Neuron (in vitro differentiated cells): ENCODE results near the gene PTPRN2.

ENCODE experiments used
- H2AFZ ChIP-seq: one replicate; pipeline ENCODE4 v1.6.1; 2013; ENCODE audit warnings: low read depth, mild to moderate bottlenecking, inconsistent platforms, low read length, moderate library complexity
- H3K27me3 ChIP-seq: one replicate; pipeline ENCODE4 v1.6.1; 2013; ENCODE audit warnings: low read length; ENCODE audit not compliant: insufficient read depth
- H3K36me3 ChIP-seq: one replicate; pipeline ENCODE4 v1.6.1; 2013; ENCODE audit warnings: low read length; ENCODE audit not compliant: insufficient read depth
- H3K4me1 ChIP-seq: one replicate; pipeline ENCODE4 v1.6.1; 2013; ENCODE audit warnings: low read length; ENCODE audit not compliant: insufficient read depth
- H3K4me3 ChIP-seq: 2 replicates; pipeline ENCODE4 v1.5.1; 2013; ENCODE audit warnings: mild to moderate bottlenecking, low read length, moderate library complexity
- H3K9me3 ChIP-seq: one replicate; pipeline ENCODE4 v1.6.1; 2013; ENCODE audit warnings: low read length

The PTPRN2 gene

DNA sequence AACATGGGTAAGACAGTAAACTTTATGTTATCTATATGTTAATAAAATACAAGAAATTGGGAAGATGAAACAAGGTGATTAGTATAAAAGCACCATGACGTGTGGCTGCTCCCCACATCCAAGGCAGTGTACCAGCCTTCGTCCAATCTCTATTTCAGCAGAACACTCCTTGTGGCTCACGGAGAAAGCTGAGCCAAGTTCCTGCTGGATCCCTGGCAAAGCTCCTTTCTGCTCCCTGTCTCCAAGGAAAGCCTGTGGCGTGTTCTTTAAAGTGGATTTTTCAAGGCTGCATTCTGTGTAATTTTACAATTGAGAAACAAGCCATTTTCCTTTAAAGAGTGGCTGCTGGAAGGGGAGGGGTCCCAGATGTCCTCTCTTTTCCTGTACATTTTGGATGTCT is 467.3 kb downstream of the PTPRN2 start:
- peaks cover 5% of the 10 kb centered on the region for H3K9me3 ChIP-seq

DNA sequence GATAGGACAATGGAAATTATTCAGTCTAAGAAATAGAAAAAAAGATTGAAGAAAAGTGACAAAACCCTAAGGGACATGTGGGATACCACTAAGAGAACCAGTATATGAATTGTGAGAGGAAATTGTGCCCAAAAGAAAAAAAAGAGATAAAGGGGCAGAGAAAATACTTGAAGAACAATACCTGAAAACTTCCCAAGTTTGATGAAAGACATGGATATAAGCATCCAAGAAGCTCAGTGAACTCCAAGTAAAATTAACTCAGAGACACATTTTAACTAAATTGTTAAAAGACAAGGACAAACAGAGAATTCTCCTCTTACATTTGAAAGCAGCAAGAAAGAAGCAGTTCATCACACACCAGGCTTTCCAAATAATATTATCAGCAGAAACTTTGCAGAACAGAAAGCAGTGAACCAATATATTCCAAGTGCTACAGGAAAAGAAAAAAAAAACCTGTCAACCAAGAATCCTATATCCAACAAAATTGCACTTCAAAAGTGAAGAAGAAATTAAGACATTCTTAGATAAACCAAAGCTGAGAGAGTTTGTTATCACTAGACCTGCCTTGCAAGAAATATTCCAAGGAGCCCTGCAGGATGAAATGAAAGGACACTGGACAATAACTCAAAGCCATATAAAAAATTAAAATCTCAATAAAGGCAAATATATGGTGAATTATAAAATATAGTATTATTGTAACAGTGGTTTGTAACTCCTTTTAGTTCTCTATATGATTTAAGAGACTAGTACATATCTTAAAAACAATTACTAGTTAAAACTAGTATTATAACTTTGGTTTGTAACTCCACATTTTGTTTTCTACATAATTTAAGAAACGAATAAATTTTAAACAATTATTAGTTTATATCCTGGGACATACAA is 470.0 kb downstream of the PTPRN2 start:
- H3K4me1 ChIP-seq = no peaks in the 10 kb centered on the region
- H3K36me3 ChIP-seq = no peaks in the 10 kb centered on the region
- H3K9me3 ChIP-seq = peaks cover 2% of the 10 kb centered on the region
- H2AFZ ChIP-seq = no peak overlapping the region
- no peak overlapping the region for H3K4me3 ChIP-seq
- H3K27me3 ChIP-seq = no peaks in the 10 kb centered on the region

More for the DNA sequence above, 467.3 kb downstream of the PTPRN2 start:
- Histone ChIP-seq H3K27me3 (no peaks in the 10 kb centered on the region), H3K4me3 (no peak overlapping the region), H3K36me3 (no peaks in the 10 kb centered on the region), H3K4me1 (no peaks in the 10 kb centered on the region), H2AFZ (no peak overlapping the region)

DNA sequence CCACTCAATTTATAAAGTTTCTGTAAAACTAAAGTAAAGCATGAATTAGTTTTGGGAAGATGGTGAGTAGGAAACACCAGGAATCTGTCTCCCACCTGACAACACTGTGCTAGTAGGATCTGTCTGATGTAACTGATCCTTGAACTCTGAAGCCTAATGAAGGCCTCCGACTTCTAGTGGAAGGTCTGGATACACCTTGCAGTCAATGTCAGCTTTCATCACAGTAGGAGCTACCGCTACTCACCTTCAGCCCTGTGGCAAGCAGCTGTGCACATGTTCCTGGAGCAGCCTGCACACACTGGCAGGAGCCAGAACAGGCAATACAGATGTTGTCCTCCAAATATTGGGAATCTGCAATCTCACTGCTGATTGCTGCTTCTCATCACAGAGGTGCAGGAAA is 471.4 kb downstream of the PTPRN2 start:
- H3K27me3 ChIP-seq = no peaks in the 10 kb centered on the region
- no peaks in the 10 kb centered on the region for H3K4me1 ChIP-seq
- peaks cover 2% of the 10 kb centered on the region for H3K9me3 ChIP-seq
- no peaks in the 10 kb centered on the region for H3K36me3 ChIP-seq
- H3K4me3 ChIP-seq = no peak overlapping the region
- no peak overlapping the region for H2AFZ ChIP-seq

DNA sequence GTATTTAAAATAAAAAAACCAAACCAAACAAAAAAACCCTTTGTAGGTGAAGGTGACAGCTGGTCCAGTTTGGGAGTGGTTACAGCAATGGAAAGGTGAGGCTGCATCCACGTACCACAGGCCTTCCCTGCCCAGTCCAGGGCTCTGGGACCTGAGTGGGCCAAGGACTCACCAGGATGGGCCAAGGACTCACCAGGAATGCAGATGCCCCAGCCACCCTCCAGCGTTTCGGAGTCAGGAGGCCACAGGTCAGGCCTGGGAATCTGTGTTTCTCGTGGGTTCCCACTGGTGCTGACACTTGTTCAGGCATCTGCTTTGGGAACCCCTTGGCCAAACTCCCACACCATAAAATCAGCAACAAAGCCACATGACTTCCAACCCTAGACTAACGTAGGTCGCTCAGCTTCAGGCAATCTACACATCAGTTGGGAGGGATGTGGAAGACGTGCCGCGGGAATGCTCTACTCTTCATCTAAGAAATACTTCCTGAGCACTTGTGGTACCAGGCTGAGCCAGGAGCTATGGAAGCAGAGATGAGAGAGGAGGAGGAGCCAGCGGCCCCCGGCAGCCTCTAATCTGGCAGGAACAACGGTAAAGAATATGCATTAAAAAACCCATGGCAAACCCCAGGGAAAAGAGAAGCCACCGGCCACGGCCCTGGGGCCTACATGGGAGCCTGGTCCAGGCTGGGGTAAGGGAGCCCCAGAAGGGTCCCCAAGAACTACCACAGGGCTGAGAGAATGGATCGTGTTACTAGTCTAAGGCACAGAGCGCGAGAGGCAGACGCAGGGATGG is 473.4 kb downstream of the PTPRN2 start:
- Histone ChIP-seq H3K4me1 (no peaks in the 10 kb centered on the region), H2AFZ (no peak overlapping the region), H3K27me3 (no peaks in the 10 kb centered on the region), H3K36me3 (no peaks in the 10 kb centered on the region), H3K9me3 (peaks cover 2% of the 10 kb centered on the region), H3K4me3 (no peak overlapping the region)

DNA sequence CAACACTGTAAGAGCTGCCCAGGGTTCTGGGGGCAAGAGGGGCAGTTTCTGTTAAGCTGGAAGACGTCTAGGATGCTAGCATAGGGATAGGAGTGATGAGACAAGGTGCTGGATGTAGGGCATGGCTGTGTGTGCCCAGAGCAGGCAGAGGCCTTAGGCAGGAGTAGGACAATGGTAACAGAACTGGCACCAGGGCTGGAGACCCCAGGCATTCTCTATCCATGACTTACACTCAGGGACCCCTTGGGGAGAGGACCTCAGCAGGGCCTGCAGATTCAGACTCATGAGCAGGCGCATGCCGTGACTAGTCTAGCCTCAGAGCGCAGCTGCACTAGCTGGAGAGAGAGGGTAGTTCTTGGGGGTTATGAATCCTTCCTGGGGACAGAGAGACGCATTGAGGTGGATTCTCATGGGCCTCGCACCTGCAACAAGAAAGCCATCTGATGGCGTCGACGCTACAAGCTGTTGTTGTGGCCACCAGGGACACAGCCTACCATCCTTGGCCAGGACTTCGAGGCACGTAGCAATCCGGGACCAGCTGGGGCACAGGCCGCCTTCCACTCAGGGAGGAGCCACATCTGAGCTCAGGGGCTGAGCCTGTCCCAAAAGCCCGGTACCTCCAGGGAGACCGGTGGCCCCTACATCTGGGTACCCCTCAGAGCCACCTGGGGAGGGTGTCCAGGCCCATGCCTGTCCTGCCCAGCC is 474.1 kb downstream of the PTPRN2 start:
- Histone ChIP-seq H3K9me3 (peaks cover 2% of the 10 kb centered on the region), H2AFZ (no peak overlapping the region), H3K4me3 (no peak overlapping the region)

DNA sequence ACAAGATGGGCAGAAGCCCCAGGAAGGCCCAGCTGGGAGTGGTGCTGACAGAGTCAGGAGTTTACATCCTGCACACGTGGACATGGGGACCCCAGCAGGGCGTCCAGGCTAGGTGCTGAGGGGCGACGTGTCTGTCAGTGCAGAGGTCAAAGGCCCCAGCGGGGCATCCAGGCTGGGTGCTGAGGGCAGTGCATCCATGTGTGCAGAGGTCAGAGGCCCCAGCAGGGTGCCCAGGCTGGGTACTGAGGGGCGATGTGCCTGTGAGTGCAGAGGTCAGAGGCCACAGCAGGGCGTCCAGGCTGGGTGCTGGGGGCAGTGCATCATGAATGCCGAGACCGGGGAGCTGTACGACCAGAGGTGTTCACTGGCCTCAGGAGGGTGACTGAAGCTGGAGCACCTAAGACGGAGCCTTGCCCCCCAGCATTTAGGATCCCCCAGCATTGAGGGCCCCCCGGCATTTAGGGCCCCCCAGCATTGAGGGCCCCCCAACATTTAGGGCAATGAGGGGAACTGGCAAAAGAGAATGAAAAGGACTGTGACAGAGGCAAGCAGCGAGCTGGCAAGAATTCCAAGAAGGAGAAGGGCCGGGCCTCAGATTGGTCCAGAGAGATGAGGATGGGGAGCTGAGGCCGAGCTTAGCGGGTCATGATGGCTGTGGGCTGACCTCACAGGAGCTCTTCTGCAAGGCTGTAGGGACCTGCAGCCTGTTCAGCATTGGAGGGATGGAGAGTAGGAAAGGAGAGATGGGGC is 474.9 kb downstream of the PTPRN2 start:
- H3K9me3 ChIP-seq = peaks cover 2% of the 10 kb centered on the region
- no peaks in the 10 kb centered on the region for H3K36me3 ChIP-seq
- H2AFZ ChIP-seq = no peak overlapping the region
- H3K4me3 ChIP-seq = no peak overlapping the region
- H3K4me1 ChIP-seq = no peaks in the 10 kb centered on the region
- no peaks in the 10 kb centered on the region for H3K27me3 ChIP-seq

More for the DNA sequence above, 474.1 kb downstream of the PTPRN2 start:
- Histone ChIP-seq H3K27me3 (no peaks in the 10 kb centered on the region), H3K4me1 (no peaks in the 10 kb centered on the region), H3K36me3 (no peaks in the 10 kb centered on the region)

DNA sequence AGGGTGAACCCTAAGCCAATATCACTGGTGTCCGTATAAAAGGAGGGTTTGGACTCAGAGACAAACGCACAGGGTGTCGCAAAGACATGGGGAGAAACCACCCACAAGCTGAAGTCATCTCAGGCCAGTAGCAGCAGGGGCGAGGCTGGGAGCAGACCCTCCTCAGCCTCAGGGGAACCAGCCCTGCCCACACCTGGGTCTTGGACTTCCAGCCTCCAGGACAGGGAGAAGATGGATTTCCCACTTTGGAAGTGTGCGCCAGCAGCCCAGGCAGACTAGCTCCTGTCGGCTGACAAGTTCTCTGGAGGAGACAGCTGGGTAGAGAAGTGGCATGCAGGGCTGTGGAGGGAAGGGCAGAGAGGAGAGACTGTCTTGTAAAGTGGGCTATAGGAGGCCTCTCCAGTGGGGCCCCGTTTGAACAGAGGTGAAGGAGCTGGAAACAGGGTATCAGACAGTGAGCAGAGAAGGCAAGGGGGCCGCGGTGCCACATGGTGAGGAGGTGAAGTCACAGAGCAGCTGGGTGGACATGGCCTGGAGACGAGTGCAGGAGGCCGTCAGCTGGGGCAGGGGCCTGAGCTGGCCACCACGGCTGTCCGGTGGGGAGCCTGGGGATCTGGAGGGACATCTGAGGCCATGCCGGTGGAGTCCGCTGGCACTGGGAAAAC is 475.6 kb downstream of the PTPRN2 start:
- H3K4me1 ChIP-seq = no peaks in the 10 kb centered on the region
- H3K27me3 ChIP-seq = no peaks in the 10 kb centered on the region
- no peak overlapping the region for H2AFZ ChIP-seq
- no peak overlapping the region for H3K4me3 ChIP-seq
- H3K36me3 ChIP-seq = no peaks in the 10 kb centered on the region
- H3K9me3 ChIP-seq = peaks cover 2% of the 10 kb centered on the region

DNA sequence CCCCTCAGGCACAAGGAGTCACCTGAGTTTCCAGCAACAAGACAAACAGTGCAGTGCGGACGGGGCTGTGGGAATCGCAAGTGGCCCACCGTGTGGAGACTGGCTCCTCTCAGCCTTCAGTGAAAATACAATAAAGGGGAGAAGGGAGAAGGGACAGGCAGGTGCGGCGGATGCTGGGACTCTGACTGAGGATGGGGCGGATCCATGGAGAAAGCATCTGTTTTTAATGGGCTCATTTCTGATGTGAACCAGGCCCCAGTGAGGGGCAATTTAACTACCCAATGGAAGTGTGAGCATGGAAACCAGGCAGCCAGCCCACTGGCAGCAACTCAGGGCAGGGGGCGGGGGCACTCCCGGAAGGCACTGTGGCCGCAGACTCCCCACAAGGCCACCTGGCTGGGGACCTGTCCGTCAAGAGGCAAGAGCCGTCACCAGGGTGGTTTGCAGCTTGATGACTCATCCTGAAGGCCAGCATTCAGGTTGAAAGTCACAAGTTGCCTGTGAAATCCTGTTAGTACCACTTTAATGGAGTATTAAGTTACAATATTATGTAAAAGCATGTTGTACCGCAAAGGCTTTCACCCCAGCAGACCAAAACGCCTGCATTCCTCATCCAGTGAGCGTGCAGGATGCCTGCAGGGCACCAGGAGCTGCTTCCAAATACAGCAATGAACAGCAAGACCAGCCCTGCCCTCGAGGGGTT is 476.4 kb downstream of the PTPRN2 start:
- Histone ChIP-seq H2AFZ (no peak overlapping the region), H3K4me1 (no peaks in the 10 kb centered on the region), H3K9me3 (no peaks in the 10 kb centered on the region), H3K36me3 (no peaks in the 10 kb centered on the region), H3K27me3 (no peaks in the 10 kb centered on the region), H3K4me3 (no peak overlapping the region)

DNA sequence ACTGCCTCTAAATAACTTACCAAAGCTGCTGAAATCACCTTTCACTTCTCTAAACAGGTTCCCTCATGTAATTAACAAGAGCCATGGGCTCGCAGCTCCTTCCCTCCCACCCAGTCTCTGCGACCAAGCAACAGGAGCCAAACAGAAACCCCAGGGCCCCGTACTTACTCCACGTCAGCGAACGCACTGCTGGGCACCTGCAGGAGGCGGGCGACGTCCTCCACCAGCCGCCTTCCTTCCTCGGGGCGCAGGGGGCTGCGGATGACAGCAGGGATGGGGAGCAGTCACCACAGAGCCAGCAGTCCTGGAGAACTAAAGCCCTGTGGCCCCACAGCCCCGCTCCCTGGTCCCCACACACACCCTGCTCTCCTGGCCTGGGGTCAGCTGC is 477.0 kb downstream of the PTPRN2 start:
- Histone ChIP-seq H3K36me3 (no peaks in the 10 kb centered on the region), H3K27me3 (no peaks in the 10 kb centered on the region), H2AFZ (no peak overlapping the region), H3K4me1 (no peaks in the 10 kb centered on the region), H3K4me3 (no peak overlapping the region), H3K9me3 (no peaks in the 10 kb centered on the region)

DNA sequence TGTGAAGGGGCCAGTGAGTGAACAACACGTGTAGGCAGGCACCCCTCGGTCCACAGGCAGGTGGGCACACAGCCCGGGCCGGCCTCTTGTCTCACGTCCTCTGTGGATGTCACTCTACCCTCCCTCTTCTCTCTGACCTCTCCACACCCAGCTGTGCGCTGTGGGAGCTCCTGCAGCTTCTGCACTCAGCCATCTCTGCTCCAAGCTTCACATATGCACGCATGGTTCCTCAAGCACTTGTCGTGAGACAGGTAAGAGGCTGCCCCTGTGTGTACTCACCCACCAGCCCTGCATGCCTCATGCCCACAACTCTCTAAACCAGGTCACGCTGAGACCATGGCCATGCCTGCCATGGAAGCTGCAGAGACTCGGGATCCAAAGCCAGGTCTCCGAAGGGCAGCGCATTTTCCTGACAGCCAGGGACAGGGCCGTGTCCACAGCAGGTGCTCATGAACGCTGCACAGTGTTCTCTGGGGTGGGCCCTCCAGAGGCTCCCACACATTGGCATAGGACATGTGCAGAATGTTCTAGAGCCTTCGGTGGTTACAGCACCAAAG is 477.5 kb downstream of the PTPRN2 start:
- H3K36me3 ChIP-seq = no peaks in the 10 kb centered on the region
- no peaks in the 10 kb centered on the region for H3K4me1 ChIP-seq
- no peak overlapping the region for H2AFZ ChIP-seq
- H3K27me3 ChIP-seq = no peaks in the 10 kb centered on the region
- H3K4me3 ChIP-seq = no peak overlapping the region
- no peaks in the 10 kb centered on the region for H3K9me3 ChIP-seq

DNA sequence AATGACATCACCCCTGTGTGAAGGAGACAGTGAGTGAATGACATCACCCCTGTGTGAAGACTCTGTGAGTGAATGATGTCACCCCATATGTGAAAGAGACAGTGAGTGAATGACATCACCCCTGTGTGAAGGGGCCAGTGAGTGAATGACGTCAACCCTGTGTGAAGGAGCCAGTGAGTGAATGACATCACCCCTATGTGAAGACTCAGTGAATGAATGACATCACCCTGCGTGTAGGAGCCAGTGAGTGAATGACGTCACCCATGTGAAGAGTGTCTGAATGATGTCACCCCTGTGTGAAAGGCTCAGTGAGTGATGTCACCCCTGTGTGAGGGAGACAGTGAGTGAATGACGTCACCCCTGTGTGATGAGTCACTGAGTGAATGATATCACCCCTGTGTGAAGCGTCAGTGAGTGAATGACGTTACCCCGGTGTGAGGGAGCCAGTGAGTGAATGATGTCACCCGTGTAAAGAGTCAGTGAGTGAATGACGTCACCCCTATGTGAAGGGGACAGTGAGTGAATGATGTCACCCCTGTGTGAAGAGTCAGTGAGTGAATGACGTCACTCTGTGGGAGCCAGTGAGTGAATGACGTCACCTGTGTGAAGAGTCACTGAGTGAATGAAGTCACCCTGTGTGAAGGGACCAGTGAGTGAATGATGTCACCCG is 478.1 kb downstream of the PTPRN2 start:
- Histone ChIP-seq H3K27me3 (no peaks in the 10 kb centered on the region), H3K36me3 (no peaks in the 10 kb centered on the region), H3K4me1 (no peaks in the 10 kb centered on the region), H2AFZ (no peak overlapping the region), H3K9me3 (no peaks in the 10 kb centered on the region), H3K4me3 (no peak overlapping the region)
